CD4-positive, alpha-beta T cell treated with Interferon alpha-2 for 1 hour (primary cell): ENCODE data around the gene GLIS2.
"Not testable (repeated sequence)": the region's sequence is repeated elsewhere in the genome, so short reads cannot be mapped to it uniquely, and the experiment has no call there.

Experiments used
- DNase-seq, 2 donors: peaks; one replicate each; pipeline ENCODE4 v3.0.0-alpha.2; 2020 to 2022

GLIS2 gene

DNA sequence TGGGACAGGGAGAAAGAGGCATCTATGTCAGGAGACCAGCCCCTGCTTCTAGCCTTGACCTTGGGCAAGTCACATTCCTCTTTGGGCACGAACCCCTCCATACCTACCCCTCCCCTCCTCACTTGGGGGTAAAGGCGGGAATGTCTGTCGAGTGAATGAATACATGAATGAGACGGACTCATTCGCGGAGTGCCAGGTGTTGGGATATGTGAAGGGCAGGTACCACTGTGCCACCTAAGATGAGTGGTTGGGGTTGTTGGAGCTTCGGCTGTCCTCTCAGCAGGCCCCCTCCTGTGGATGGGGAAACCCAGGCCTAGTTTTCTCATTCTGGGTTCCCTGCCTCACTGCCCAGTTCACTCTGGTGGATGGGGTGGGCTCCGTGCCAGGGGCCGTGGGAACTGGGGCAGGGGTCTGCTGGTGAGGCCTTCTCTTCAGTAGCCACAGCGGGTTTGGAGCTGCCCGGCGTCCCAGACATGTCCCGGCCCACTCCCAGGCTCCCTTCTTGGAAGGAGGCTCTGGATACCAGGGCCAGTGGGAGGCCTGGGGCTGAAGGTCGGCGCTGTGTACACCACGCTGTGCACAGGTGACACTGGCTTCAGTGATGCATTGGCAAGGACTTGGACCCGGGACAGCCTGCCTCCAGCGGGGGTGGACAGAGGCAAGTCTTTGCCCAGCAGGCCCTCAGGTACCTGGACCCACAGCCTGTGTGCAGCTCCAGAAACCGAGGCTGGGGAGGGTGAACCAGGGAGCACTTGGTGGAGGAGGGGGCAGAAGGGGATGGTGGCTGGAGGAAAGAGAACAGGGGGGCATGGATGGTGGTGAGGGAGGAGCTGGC is 5.6 kb downstream of the GLIS2 start:
- DNase-seq: no peak

- DNase-seq: no peak
Measured at GRCh38 chr16:4322121-4323052, 6.5 kb downstream of the GLIS2 start.

DNA sequence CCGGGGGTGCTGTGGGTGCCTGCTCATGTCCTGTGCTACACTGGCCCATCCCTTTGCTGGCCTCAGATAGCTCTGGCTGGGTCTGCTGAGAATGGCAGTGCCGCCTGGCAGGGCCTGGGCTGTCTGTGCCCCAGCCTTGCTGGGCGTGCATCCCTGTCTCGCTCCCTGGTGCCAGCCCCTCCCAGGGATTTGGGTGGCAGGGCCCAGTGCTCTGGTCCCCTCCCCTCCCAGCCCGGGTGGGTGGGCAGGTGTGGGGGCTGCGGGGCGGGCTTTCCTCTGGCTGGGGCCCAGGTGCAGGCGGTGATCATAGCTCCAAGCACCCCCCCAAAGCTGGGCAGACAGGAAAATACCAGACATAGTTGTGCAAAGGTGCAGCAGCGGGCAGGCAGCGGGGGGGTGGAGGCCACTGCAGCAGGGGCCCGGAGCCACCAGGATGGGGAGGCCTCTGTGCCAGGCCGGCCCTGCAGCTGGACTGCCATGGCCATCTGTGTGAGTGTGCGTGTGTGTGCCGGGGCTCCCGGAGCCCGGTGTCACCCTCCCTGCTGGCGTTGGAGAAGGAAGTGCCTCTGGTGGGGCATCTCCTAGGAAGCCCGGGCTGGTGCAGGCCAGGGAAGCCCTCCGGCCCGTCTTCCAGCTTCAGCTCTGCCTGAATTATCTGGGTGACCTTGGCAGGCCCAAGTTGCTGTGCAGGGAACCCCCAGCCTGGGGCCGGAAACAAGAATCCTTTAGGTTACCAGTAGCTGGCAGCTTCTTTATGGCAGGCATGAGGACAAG is 7.4 kb downstream of the GLIS2 start:
- DNase-seq: no peak

DNA sequence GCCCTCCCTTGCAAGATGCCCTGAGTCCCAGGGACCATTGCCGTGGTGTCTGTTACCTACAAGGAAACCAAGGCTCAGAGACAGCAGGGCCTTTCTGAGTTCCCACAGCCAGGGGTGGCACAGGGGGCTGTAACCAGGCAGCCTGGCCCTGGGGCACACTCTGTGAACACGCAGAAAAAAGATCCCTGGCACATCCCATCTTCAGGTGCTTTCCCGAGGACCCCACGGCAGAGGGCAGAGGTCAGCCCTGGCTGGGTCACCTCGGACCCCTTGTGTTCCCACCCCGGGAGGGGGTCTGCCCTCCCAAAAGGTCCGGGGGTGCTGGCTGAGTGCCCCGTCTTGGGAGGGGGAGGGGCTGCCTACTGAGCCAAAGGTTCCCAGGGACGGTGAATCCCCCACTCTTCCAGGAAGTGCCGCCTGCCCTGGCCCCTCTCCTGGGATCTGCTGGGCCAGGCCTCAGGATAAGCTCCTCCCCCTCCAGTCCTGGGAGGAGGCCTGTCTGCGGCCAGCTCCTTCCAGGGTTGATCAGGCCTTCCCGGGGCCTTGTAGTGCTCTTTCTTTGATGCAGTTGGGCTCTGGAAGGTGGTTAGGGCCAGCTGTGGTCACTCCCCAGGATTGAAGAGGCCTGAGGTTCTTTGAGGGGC is 8.1 kb downstream of the GLIS2 start:
- no peak for DNase-seq

- DNase-seq: no peak
Measured at GRCh38 chr16:4324492-4325252, 8.8 kb downstream of the GLIS2 start.

GRCh38 chr16:4325253-4325758 is 9.4 kb downstream of the GLIS2 start:
- DNase-seq: peak; percentile 12 to 52

DNA sequence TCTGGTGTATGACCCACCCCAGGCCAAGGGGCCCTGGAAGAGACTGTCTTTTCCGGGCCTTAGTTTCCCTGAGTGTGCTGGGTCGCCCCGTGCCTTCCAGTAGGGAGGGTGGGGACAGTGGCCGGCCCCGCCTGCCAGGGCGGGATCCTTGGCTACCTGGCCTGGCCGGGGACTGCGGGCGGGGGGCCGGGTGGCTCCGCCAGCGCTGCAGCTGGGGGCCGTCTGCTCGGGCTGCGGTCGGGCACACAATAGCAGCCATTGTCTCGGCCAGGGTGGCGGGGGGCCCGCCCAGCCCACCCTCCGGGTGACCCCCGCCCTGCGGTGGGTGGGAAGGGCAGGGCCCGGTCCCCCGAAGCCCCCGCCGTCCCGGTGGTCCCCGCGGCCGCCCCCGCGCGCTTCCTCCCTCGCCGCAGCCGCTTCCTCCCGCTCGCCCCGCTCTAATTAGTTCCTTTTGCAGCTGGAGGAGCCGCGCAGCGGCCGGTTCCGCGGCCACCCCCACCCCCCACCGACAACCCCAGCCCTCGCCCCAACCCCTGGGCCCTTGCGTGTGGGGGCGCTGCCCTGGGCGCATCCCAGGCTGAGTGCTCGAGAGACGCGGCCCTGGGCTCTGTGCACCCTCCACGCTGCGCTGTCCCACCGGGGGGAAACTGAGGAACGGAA is 11.6 kb downstream of the GLIS2 start:
- peak in 1 of 2 donors; percentile 10 for DNase-seq

- DNase-seq: peak; percentile 57 to 60
Measured at GRCh38 chr16:4328046-4328781, 12.3 kb downstream of the GLIS2 start.

DNA sequence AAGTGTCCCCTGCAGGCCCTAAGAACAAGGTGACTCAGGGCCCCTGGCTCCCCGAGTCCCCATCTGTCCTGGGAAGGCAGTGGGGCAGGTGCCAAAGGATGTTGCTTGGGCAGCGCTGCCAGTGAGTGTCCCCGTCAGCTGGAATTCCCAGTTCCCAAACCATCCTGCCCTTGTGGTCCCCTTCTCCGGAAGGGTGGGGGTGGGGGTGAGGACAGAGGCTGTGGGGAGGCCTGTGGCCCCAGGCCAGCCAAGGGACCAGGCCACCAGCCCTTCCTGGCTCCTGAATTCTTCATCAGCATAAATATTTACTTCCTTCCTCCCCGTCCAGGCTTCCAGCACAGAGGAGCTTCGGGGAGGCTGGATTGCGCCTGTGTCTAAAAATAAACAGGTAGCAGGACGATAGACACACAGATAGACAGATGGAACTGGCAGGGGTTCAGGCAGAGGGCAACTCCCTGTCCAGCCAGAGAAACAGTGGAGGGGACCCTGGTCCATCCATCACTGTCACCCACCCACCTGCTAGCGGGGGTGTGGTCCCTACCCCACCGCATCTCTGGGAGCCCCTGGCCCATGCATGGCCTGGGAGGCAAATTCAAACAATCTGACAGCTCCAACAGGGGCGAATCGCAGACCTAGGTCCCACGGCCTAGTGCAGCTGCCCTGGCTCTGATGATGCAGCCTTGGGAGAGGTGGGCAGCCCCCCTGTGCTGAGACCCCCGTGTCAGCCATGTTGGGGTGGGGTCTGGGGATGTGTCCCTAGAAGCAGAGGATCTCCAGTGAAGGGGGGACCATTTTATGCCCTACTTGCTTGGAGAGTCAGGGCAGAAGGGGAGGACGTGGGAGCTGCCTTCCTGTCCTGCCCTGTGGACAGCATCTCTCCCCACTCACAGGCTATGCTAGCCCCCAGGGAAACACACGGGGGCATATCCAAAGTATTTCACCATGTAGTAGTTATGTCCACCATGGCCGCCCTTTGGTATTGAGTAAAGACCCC is 13.2 kb downstream of the GLIS2 start:
- no peak for DNase-seq

- peak; percentile 66 to 77 for DNase-seq
Measured at GRCh38 chr16:4330277-4330874, 14.5 kb downstream of the GLIS2 start.

GRCh38 chr16:4332083-4332482 is 16.2 kb downstream of the GLIS2 start:
- DNase-seq: no peak

DNA sequence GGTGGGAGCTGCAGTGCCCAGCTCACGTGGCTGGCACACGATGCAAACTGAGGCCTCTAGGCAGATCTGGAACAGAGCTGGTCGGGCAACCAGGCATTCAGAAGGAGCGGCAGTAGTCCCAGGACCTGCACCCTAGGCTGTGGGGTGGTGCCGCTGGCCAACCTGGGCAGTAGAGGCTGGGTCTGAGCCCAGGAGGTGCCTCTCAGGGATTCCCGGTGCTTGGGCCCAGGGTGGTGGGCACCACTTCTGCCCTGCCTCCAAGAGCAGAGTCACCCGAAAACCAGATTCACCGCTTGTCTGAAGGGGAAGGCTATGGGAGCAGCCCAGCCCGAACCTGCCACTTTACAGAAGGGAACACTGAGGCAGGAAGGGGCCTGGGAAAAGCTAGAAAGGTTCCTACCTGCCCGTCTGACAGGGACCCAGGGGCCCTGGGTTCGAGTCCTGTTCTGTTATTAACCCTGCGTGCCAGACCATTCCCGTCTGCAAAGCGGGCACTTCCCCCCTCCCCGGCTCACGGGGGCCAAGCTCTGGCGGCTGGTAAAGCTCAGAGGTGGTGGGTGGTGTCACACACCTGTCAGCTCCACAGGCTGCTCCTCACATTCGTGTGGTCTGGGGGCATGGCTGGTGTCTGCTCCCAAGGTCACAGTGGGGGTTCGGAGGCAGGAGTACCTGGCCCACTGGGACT is 16.9 kb downstream of the GLIS2 start:
- DNase-seq: no peak

DNA sequence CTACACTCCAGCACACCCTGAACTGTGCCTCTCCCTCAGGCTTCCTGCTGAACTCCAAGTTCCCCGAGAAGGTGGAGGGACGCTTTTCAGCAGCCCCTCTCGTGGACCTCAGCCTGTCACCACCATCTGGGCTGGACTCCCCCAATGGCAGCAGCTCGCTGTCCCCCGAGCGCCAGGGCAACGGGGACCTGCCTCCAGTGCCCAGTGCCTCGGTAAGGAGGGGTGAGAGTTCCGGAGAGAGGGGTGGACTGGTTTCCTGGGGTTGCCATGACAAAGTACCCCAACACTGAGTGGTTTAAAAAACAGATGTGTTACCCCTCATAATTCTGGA is 17.4 kb downstream of the GLIS2 start:
- DNase-seq: no peak

GRCh38 chr16:4333714-4334113 is 17.8 kb downstream of the GLIS2 start:
- DNase-seq: not testable (repeated sequence)

DNA sequence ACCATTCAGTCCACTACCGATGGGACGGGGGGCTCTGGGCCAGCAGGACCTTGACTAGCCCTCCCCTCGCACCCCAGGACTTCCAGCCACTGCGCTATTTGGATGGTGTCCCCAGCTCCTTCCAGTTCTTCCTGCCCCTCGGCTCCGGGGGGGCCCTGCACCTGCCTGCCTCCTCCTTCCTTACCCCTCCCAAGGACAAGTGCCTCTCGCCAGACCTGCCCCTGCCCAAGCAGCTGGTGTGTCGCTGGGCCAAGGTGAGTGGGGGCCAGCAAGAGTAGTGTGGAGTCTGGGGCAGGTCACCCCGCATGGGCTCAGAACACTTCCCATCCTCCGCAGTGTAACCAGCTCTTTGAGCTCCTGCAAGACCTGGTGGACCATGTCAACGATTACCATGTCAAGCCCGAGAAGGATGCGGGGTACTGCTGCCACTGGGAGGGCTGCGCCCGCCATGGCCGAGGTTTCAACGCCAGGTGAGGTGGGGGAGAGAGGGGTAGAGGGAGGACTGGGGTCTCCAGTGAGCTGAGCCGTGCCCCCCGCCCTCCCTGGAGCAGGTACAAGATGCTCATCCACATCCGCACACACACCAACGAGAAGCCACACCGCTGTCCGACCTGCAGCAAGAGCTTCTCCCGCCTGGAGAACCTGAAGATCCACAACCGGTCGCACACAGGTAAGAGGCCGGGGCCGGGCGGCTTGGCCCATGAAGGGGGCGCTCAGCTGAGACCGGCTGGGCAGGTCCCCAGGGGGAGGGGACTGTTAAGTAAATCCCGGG is 19.0 kb downstream of the GLIS2 start:
- DNase-seq: no peak

- DNase-seq: no peak
Measured at GRCh38 chr16:4336701-4337539, 21.1 kb downstream of the GLIS2 start.
